Activated T-cell treated with anti-CD3 and anti-CD28 coated beads, Interleukin-2, amount 50 U/mL, for 72 hours (primary cell): ENCODE measurements around the gene NPAS3. TPM values are rescaled to one million over a fixed set of nuclear protein-coding genes. Genes with fewer than 3 reads are reported as not detected.

Experiments
- ATAC-seq, 2 donors: fragments of 150-1000 bp; cut with Tn5 transposase; replicated peaks in 1 of 2; 2 replicates each; pipeline ENCODE4 v1.10.0; 2021; ENCODE audit warnings: moderate library complexity in 2 of 2, mild to moderate bottlenecking in 1 of 2
- DNase-seq, 2 donors: peaks; one replicate each; pipeline ENCODE4 v3.0.0; 2021 to 2022; ENCODE audit warnings: mixed read lengths in 1 of 2
- H3K27ac Mint-ChIP-seq: one replicate; pipeline ENCODE4 v1.8.0; 2022; ENCODE audit warnings: mild to moderate bottlenecking, moderate library complexity, mixed read lengths
- H3K27me3 Mint-ChIP-seq: one replicate; pipeline ENCODE4 v1.8.0; 2022; ENCODE audit warnings: low read depth, mixed read lengths
- H3K36me3 Mint-ChIP-seq, 2 donors: one replicate each; pipeline ENCODE4 v1.8.0; 2022; ENCODE audit warnings: mixed read lengths in 2 of 2, mild to moderate bottlenecking in 1 of 2; ENCODE audit not compliant: insufficient read depth in 2 of 2
- H3K4me1 Mint-ChIP-seq: one replicate; pipeline ENCODE4 v1.8.0; 2022; ENCODE audit warnings: low read depth, mixed read lengths
- H3K4me3 Mint-ChIP-seq, 2 donors: one replicate each; pipeline ENCODE4 v1.8.0; 2022; ENCODE audit warnings: mild to moderate bottlenecking in 2 of 2, mixed read lengths in 2 of 2, moderate library complexity in 2 of 2
- H3K9me3 Mint-ChIP-seq, 2 donors: one replicate each; pipeline ENCODE4 v1.8.0; 2022; ENCODE audit warnings: mixed read lengths in 2 of 2
- total RNA-seq, 2 donors: library from RNA; stranded (reverse); gene quantifications; one replicate each; pipeline ENCODE4 v1.2.3, GENCODE V29; 2022

NPAS3 gene
- total RNA-seq, 2 donors from 2014 or later: not detected

DNA sequence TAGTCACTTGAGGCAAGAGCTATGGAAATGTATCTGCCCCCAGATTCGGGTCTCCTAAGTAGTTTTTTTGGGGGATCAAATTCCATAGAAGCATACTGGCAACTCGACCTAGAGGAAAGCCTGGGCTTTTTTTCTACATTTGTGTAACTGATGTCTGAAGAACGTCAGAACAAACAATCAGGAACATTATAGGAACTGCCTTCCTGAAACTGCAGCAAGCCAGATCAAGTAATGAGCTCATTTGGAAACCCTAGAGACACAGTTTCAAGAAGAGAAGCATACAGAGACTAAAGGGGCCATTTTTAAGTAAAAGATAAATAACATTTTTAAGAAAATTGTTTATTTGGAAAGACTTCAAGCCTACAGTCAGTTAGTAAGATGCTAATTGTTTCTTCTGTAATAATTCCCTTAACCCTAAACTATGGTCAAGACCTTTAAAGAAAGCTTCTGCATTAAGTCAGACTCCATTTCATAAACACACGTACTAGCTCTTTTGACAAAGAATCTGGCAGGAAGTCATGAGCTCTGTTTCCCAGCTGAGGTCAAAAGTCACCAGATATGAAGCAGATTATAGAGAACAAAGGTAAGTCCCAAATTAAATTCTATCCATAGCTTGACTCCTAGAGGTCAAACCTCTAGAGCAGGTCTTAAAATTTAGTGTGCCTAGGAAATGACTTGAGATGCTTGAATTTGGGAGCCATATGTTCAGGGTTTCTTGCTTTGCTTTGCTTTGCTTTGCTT, 899.4 kb downstream of the NPAS3 start:
- ATAC-seq: no peak
- Mint-ChIP-seq H3K27ac (no peak overlapping the region), H3K36me3 (no peaks in the 10 kb centered on the region), H3K27me3 (no peaks in the 10 kb centered on the region), H3K4me3 (no peak overlapping the region), H3K4me1 (no peaks in the 10 kb centered on the region), H3K9me3 (no peaks in the 10 kb centered on the region)
- DNase-seq: no peak

- Mint-ChIP-seq H3K27ac (no peak overlapping the region), H3K27me3 (no peaks in the 10 kb centered on the region), H3K36me3 (no peaks in the 10 kb centered on the region), H3K9me3 (no peaks in the 10 kb centered on the region), H3K4me3 (no peak overlapping the region), H3K4me1 (no peaks in the 10 kb centered on the region)
- peak; percentile 50 to 53 for DNase-seq
- peak in 1 of 2 donors; percentile 29 for ATAC-seq
These were observed 900.8 kb downstream of the NPAS3 start for GRCh38 chr14:33839193-33840076.

DNA sequence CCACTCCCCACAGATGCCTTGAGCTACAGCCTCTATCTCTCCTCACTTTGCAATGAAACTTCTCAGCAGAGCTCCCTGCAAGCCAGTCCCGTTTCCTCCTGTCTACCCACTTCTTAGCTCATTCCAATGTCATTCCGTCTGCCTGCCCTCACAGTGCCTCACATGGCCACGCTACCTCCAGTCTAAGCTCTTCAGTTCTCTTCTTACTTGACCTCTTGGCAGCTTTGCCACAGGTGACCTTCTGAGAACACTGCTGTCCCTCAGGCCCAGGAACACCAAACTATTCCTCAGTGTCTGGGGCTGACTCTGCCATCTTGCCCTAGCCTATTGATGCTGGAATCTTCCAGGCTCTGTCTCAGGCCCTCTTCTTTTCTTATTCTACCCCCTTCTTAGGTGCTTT, 902.1 kb downstream of the NPAS3 start:
- Mint-ChIP-seq H3K36me3 (no peaks in the 10 kb centered on the region), H3K9me3 (no peaks in the 10 kb centered on the region), H3K4me3 (no peak overlapping the region), H3K27me3 (no peaks in the 10 kb centered on the region), H3K4me1 (no peaks in the 10 kb centered on the region), H3K27ac (no peak overlapping the region)
- DNase-seq (no peak), ATAC-seq (no peak)

DNA sequence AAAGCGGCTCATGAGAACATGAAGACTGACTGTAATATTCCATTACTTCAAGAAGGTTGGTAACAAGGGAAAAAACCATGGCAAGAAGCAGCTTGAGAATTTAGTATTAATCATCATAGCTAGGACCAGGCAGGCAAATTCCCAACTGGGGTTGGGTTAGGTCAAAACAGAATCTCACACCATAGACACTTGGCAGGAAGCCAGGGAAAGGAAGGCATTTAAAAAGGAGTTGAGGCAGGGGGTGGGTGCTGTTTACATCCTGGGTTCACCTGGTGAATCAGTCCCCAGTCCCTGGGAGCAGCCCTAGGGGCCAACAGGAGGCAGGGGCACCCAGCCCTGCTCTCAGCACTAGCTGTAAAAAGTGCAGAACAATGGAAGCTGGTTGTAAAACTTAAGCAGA, 903.6 kb downstream of the NPAS3 start:
- ATAC-seq (no peak), DNase-seq (no peak)
- H3K9me3 Mint-ChIP-seq: no peaks in the 10 kb centered on the region
- no peaks in the 10 kb centered on the region for H3K36me3 Mint-ChIP-seq
- no peaks in the 10 kb centered on the region for H3K4me1 Mint-ChIP-seq
- H3K4me3 Mint-ChIP-seq: no peak overlapping the region
- H3K27ac Mint-ChIP-seq: no peak overlapping the region
- peaks cover 8% of the 10 kb centered on the region for H3K27me3 Mint-ChIP-seq

- H3K27me3 Mint-ChIP-seq: peaks cover 8% of the 10 kb centered on the region
- no peak overlapping the region for H3K27ac Mint-ChIP-seq
- no peaks in the 10 kb centered on the region for H3K36me3 Mint-ChIP-seq
- H3K4me1 Mint-ChIP-seq: no peaks in the 10 kb centered on the region
- no peak for DNase-seq
- no peak for ATAC-seq
- H3K4me3 Mint-ChIP-seq: no peak overlapping the region
- no peaks in the 10 kb centered on the region for H3K9me3 Mint-ChIP-seq
These were observed 905.4 kb downstream of the NPAS3 start for GRCh38 chr14:33844118-33844517.

DNA sequence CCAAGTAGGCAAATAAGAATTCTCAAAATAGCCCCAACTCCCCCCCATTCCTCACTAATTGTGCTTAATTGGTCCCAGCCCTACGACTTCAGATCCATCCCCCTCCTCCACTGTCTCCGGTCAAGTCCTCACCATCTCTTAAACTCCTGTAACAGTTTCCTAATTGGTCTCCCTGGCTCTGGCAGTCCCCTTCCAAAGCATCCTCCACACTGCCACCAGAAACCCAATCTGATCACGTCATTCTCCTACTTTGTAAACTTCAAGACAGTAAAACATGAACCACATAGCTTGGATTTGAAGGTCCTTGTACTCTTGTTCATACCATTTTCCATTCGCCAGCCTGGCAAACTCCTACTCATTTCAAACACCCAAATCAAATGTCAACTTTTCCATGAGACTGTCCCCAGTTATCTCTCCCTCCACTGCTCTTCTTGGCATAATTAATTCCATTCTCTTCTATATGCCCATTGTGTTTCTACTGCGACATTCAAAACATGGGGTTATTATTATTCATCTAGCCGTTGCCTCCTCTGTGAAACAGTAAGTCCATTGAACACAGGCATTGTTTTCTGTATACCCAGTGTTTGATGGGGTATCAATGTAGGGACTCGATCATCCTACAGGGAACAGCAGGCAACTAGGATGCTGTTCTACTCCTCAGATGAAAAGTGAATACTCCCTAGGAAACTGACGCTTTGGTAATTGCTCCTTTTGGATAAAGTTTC, 907.6 kb downstream of the NPAS3 start:
- Mint-ChIP-seq H3K4me3 (no peak overlapping the region), H3K27me3 (peaks cover 8% of the 10 kb centered on the region), H3K9me3 (no peaks in the 10 kb centered on the region)

DNA sequence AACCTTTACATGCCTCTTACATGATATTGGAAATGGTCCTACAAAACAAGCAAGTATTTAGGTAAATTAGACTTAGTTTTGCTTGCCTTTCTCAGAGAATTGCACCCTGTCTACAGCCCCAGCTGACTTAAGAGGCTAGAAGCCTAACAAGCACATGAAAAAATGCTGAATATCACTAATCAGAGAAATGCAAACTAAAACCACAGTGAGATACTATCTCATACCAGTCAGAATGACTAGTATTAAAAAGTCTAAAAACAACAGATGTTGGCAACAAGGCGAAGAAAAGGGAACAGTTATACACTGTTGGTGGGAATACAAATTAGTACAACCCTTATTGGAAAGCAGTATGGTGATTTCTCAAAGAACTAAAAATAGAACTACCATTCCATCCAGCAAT, 908.4 kb downstream of the NPAS3 start:
- Mint-ChIP-seq H3K4me3 (no peak overlapping the region), H3K27me3 (peaks cover 8% of the 10 kb centered on the region), H3K9me3 (no peaks in the 10 kb centered on the region), H3K4me1 (no peaks in the 10 kb centered on the region), H3K36me3 (no peaks in the 10 kb centered on the region), H3K27ac (no peak overlapping the region)
- DNase-seq (no peak), ATAC-seq (no peak)

More for the DNA sequence above, 907.6 kb downstream of the NPAS3 start:
- ATAC-seq: no peak
- H3K4me1 Mint-ChIP-seq: no peaks in the 10 kb centered on the region
- no peak for DNase-seq
- no peaks in the 10 kb centered on the region for H3K36me3 Mint-ChIP-seq
- no peak overlapping the region for H3K27ac Mint-ChIP-seq

GRCh38 chr14:33848009-33848408, 909.3 kb downstream of the NPAS3 start:
- Mint-ChIP-seq H3K27ac (no peak overlapping the region), H3K27me3 (peaks cover 8% of the 10 kb centered on the region), H3K9me3 (no peaks in the 10 kb centered on the region), H3K36me3 (no peaks in the 10 kb centered on the region), H3K4me1 (no peaks in the 10 kb centered on the region), H3K4me3 (no peak overlapping the region)
- ATAC-seq (no peak), DNase-seq (no peak)

- ATAC-seq (no peak), DNase-seq (peak; percentile 12 to 32)
- no peak overlapping the region for H3K27ac Mint-ChIP-seq
- H3K4me3 Mint-ChIP-seq: no peak overlapping the region
- peaks cover 8% of the 10 kb centered on the region for H3K27me3 Mint-ChIP-seq
- H3K4me1 Mint-ChIP-seq: no peaks in the 10 kb centered on the region
- H3K36me3 Mint-ChIP-seq: no peaks in the 10 kb centered on the region
- H3K9me3 Mint-ChIP-seq: no peaks in the 10 kb centered on the region
These were observed 910.2 kb downstream of the NPAS3 start for GRCh38 chr14:33848706-33849454.

DNA sequence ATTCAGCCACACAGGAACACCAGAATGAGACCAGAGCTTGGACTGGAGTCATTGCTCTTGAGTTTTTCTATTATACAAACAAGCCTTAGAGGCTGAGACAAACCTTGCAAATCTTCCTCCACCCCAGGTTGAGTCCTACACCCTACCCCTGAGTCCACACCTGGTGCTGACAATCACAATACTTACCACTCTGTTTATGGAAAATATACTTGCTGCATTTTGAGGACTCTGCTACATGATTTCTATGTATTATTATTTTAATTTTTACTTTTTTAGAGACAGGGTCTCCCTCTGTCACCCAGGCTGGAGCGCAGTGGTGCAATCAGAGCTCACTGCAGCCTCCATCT, 910.7 kb downstream of the NPAS3 start:
- H3K9me3 Mint-ChIP-seq: no peaks in the 10 kb centered on the region
- H3K4me3 Mint-ChIP-seq: no peak overlapping the region
- DNase-seq: no peak
- H3K4me1 Mint-ChIP-seq: no peaks in the 10 kb centered on the region
- no peaks in the 10 kb centered on the region for H3K36me3 Mint-ChIP-seq
- H3K27ac Mint-ChIP-seq: no peak overlapping the region
- no peak for ATAC-seq
- H3K27me3 Mint-ChIP-seq: peaks cover 8% of the 10 kb centered on the region

DNA sequence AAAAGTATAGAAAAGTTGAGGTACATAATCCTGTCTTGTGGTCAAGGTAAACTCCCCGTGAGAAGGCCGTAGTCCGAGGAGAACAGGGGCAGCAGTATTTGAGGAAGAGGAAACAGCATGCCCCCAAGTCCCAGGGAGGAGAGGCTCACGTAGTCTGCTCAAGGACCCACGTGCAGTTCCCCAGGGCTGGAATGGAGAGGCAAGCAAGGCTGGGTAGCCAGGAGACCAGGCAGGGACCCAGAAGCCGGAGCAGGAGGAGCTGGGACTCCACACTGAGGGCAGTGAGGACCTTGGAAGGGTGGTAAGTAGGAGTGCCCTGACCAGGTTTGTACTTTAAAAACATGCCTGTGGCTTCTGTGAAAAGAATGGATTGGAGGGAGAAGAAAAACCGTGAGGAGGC, 912.1 kb downstream of the NPAS3 start:
- ATAC-seq (no peak), DNase-seq (no peak)
- peaks cover 8% of the 10 kb centered on the region for H3K27me3 Mint-ChIP-seq
- no peaks in the 10 kb centered on the region for H3K36me3 Mint-ChIP-seq
- H3K4me1 Mint-ChIP-seq: no peaks in the 10 kb centered on the region
- H3K4me3 Mint-ChIP-seq: no peak overlapping the region
- no peak overlapping the region for H3K27ac Mint-ChIP-seq
- no peaks in the 10 kb centered on the region for H3K9me3 Mint-ChIP-seq

DNA sequence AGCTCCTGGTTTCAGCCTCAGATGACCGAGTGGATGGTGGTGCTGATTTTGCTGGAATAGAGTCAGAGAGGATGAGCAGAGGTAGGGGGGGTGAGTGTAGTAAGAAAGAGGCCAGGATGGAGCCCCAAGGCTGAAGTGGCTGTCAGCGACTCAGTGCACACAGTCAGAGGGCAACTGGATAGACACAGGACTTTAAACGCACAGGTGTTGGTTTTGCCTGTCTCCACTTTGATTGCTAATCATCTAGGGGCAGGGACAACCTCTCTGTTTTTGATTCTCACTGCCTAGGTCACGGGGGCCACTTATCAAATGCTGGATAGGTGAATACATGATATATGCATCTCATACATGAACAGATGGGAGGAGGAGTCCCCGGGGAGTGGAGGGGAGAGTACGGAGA, 912.7 kb downstream of the NPAS3 start:
- Mint-ChIP-seq H3K27ac (no peak overlapping the region), H3K4me3 (no peak overlapping the region), H3K36me3 (no peaks in the 10 kb centered on the region), H3K27me3 (peaks cover 2% of the 10 kb centered on the region), H3K4me1 (no peaks in the 10 kb centered on the region), H3K9me3 (no peaks in the 10 kb centered on the region)
- no peak for DNase-seq
- ATAC-seq: no peak

DNA sequence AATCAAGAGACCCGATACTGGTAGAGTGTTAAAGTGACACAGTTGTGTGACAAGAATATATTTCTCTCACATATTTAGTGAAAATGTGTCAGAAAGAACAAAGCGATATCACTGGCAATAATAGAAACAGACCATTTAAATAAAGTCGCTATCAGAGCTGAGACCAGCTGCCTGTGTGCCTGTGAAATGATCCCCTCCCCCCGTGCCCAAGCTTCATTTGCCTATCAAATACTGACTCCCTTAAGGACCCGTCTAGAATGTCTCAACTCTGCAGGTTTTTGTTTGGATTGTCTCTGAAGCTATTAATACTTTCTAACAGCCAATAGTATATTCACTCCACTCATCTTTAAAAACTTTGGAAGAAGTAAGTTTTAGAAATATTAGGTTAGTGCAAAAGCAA, 913.3 kb downstream of the NPAS3 start:
- H3K9me3 Mint-ChIP-seq: no peaks in the 10 kb centered on the region
- no peak overlapping the region for H3K4me3 Mint-ChIP-seq
- H3K36me3 Mint-ChIP-seq: no peaks in the 10 kb centered on the region
- no peak overlapping the region for H3K27ac Mint-ChIP-seq
- H3K27me3 Mint-ChIP-seq: no peaks in the 10 kb centered on the region
- ATAC-seq (no peak), DNase-seq (no peak)
- H3K4me1 Mint-ChIP-seq: no peaks in the 10 kb centered on the region
